ENCODE results near the gene FSIP1. TPM values are rescaled to one million over a fixed set of nuclear protein-coding genes. Genes with fewer than 3 reads are reported as not detected.
A peak's percentile ranks its signal among the peaks of the same experiment; 100 is the strongest.

The FSIP1 gene
- total and polyA plus RNA-seq, 3 experiments from 2014 or later, result 0.38 to 1.3 (median 0.63) TPM

DNA sequence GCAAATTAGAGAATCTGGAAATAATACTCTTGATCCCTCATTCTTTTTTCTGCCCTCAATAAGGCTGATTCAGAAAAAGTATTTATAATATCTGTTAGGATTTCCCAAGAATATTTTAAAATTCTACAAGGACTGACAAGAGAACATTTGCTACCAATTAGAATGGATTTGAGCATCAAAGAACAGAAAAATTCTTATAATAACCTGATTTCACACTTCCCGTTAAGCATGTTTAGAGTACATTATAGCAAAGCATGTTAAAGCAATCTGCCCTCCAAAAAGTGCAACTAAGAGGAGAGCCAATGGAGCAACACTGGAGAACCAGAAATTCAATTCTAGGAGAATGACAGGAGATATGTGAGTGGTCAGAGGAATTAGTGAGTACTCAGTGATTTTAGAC, 144.6 kb downstream of the FSIP1 start:
- H3K27ac Mint-ChIP-seq, result no peak overlapping the region
- Histone ChIP-seq H3K9me3 (ENCODE audit: low read length) (no peaks in the 10 kb centered on the region), H3K36me3 (ENCODE audit: insufficient read depth, low read length) (no peaks in the 10 kb centered on the region), H3K27ac (ENCODE audit: low read depth, low read length) (no peak overlapping the region), H3K27me3 (ENCODE audit: insufficient read depth, low read length, poor library complexity, severe bottlenecking) (no peaks in the 10 kb centered on the region), H3K4me1 (ENCODE audit: insufficient read depth, low read length) (peaks cover 6% of the 10 kb centered on the region), H3K4me3 (ENCODE audit: low read length) (no peak overlapping the region)
- no peaks in the 10 kb centered on the region for H3K27me3 Mint-ChIP-seq
- CTCF ChIA-PET, result no interaction called here
- no peak for DNase-seq
- H3K4me1 Mint-ChIP-seq, result peaks cover 34 to 46% (median 36%) of the 10 kb centered on the region in 3 donors
- H3K36me3 Mint-ChIP-seq, result peaks cover 0 to 17% (median 1%) of the 10 kb centered on the region in 3 donors
- H3K9me3 Mint-ChIP-seq, result peaks cover 0 to 2% (median 0%) of the 10 kb centered on the region in 5 donors
- POLR2A ChIA-PET, result no interaction called here
- H3K4me3 Mint-ChIP-seq, result no peak overlapping the region

GRCh38 chr15:39631357-39631756, 151.3 kb downstream of the FSIP1 start:
- POLR2A ChIA-PET, result no interaction called here
- H3K36me3 Mint-ChIP-seq, result peaks cover 0 to 29% (median 2%) of the 10 kb centered on the region in 3 donors
- H3K4me1 ChIP-seq (ENCODE audit: insufficient read depth, low read length), result peaks cover 49% of the 10 kb centered on the region
- no peaks in the 10 kb centered on the region for H3K9me3 Mint-ChIP-seq
- no peak for DNase-seq
- no peaks in the 10 kb centered on the region for H3K36me3 ChIP-seq (ENCODE audit: insufficient read depth, low read length)
- CTCF ChIA-PET, result interaction anchor here (0.9 kb wide), 1 partner anchor 10 kb away, joined by 4 read pairs; no protein-coding TSS in a partner anchor
- H3K27ac ChIP-seq (ENCODE audit: low read depth, low read length), result no peak overlapping the region
- peak overlapping the region in 5 of 7 donors; percentile 2 to 45 (median 9) for H3K4me3 Mint-ChIP-seq
- no peaks in the 10 kb centered on the region for H3K9me3 ChIP-seq (ENCODE audit: low read length)
- no peak overlapping the region for H3K4me3 ChIP-seq (ENCODE audit: low read length)
- peak overlapping the region in 7 of 8 donors; percentile 8 to 100 (median 89) for H3K27ac Mint-ChIP-seq
- no peaks in the 10 kb centered on the region for H3K27me3 Mint-ChIP-seq
- no peaks in the 10 kb centered on the region for H3K27me3 ChIP-seq (ENCODE audit: insufficient read depth, low read length, poor library complexity, severe bottlenecking)
- H3K4me1 Mint-ChIP-seq, result peaks cover 49 to 51% (median 51%) of the 10 kb centered on the region in 3 donors

DNA sequence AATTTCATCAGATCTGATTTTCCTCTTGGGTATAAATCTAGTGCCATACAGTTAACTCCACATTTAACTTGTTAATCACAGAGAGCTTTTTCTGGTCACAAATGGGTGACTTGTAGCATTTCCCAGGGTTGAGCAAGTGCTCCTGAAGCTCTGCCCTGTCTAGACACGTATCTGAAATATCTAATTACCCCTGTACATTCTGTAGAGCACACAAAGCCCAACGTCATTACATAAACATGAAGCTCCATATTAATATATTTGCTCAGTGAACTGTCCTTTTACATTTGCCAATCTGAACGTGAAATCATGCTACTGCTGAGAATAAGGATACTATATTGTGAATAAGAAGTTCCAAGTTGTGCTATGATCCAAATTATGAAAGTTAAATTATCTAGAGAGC, 152.7 kb downstream of the FSIP1 start:
- peaks cover 0 to 1% (median 0%) of the 10 kb centered on the region in 5 donors for H3K9me3 Mint-ChIP-seq
- no peak overlapping the region for H3K4me3 ChIP-seq (ENCODE audit: low read length)
- H3K27me3 Mint-ChIP-seq, result no peaks in the 10 kb centered on the region
- CTCF ChIA-PET, result interaction anchor here (0.8 to 2.3 kb wide), 5 partner anchors 11 to 128 kb away, joined by 3 to 12 read pairs (median 6); no protein-coding TSS in a partner anchor
- H3K36me3 Mint-ChIP-seq, result peaks cover 1 to 27% (median 3%) of the 10 kb centered on the region in 3 donors
- POLR2A ChIA-PET, result interaction anchor here (1.1 kb wide), 1 partner anchor 18 kb away, joined by 3 read pairs; no protein-coding TSS in a partner anchor
- peaks cover 63 to 65% (median 65%) of the 10 kb centered on the region in 3 donors for H3K4me1 Mint-ChIP-seq
- no peaks in the 10 kb centered on the region for H3K27me3 ChIP-seq (ENCODE audit: insufficient read depth, low read length, poor library complexity, severe bottlenecking)
- no peaks in the 10 kb centered on the region for H3K9me3 ChIP-seq (ENCODE audit: low read length)
- no peak for DNase-seq
- H3K27ac Mint-ChIP-seq, result peak overlapping the region; percentile 87 to 100 (median 98)
- no peaks in the 10 kb centered on the region for H3K36me3 ChIP-seq (ENCODE audit: insufficient read depth, low read length)
- peak overlapping the region; percentile 51 for H3K27ac ChIP-seq (ENCODE audit: low read depth, low read length)
- peak overlapping the region in 5 of 7 donors; percentile 16 to 80 (median 63) for H3K4me3 Mint-ChIP-seq
- peaks cover 64% of the 10 kb centered on the region for H3K4me1 ChIP-seq (ENCODE audit: insufficient read depth, low read length)

GRCh38 chr15:39629371-39629770, 153.3 kb downstream of the FSIP1 start:
- ChIA-PET POLR2A (interaction anchor here (0.8 to 1.1 kb wide), 5 partner anchors 10 to 56 kb away, joined by 3 to 5 read pairs (median 3); no protein-coding TSS in a partner anchor), CTCF (interaction anchor here (0.8 to 2.3 kb wide), 7 partner anchors 12 to 128 kb away, joined by 3 to 12 read pairs (median 6); no protein-coding TSS in a partner anchor)
- peak overlapping the region; percentile 51 for H3K27ac ChIP-seq (ENCODE audit: low read depth, low read length)
- peaks cover 69 to 71% (median 70%) of the 10 kb centered on the region in 3 donors for H3K4me1 Mint-ChIP-seq
- peaks cover 0 to 2% of the 10 kb centered on the region in 2 donors for H3K27me3 Mint-ChIP-seq
- peaks cover 0 to 1% (median 0%) of the 10 kb centered on the region in 5 donors for H3K9me3 Mint-ChIP-seq
- no peaks in the 10 kb centered on the region for H3K27me3 ChIP-seq (ENCODE audit: insufficient read depth, low read length, poor library complexity, severe bottlenecking)
- H3K4me1 ChIP-seq (ENCODE audit: insufficient read depth, low read length), result peaks cover 69% of the 10 kb centered on the region
- no peaks in the 10 kb centered on the region for H3K36me3 ChIP-seq (ENCODE audit: insufficient read depth, low read length)
- peak overlapping the region; percentile 3 to 80 (median 69) for H3K4me3 Mint-ChIP-seq
- no peaks in the 10 kb centered on the region for H3K9me3 ChIP-seq (ENCODE audit: low read length)
- peaks cover 1 to 26% (median 3%) of the 10 kb centered on the region in 3 donors for H3K36me3 Mint-ChIP-seq
- peak; percentile 10 to 81 (median 64) for DNase-seq
- H3K27ac Mint-ChIP-seq, result peak overlapping the region; percentile 87 to 100 (median 98)
- H3K4me3 ChIP-seq (ENCODE audit: low read length), result no peak overlapping the region

DNA sequence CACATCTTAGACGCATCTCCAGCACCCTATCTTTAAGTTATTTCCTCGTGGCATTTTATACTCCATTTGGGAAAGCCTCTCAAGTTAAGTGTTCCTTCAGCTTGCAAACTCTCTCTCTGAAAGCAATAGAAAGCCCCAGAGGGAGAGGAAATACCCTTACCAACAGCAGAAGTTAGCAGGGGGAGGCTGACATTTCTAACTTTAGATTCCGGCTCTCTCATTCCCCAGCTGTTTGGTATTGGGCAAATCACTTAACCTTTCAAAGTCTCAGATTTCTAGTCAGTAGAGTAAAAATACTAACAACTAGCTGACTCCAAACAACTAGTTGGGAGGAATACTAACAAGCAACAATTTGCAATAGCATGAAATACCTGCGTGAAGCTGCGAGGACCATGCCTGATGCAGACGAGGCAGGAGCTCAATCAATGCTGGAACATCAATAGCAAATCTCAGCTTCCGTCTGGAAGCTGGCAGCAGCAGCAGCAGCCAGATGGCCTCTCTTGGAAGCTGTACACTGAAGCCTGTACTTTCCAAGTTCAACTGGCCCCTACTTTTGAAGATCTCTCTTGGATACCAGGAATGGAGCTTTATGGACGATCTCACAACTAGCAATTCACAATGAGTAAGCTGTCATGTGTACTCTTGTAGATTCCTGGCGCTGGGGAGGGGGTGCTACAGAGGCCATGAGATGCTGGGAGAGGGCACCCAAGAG, 153.9 kb downstream of the FSIP1 start:
- H3K27ac ChIP-seq (ENCODE audit: low read depth, low read length), result peak overlapping the region; percentile 51
- peaks cover 0 to 2% of the 10 kb centered on the region in 2 donors for H3K27me3 Mint-ChIP-seq
- H3K36me3 ChIP-seq (ENCODE audit: insufficient read depth, low read length), result no peaks in the 10 kb centered on the region
- peaks cover 75 to 77% (median 77%) of the 10 kb centered on the region in 3 donors for H3K4me1 Mint-ChIP-seq
- peaks cover 75% of the 10 kb centered on the region for H3K4me1 ChIP-seq (ENCODE audit: insufficient read depth, low read length)
- H3K27me3 ChIP-seq (ENCODE audit: insufficient read depth, low read length, poor library complexity, severe bottlenecking), result no peaks in the 10 kb centered on the region
- ChIA-PET POLR2A (interaction anchor here (0.8 to 1.0 kb wide), 4 partner anchors 10 to 57 kb away, joined by 3 to 5 read pairs (median 4); no protein-coding TSS in a partner anchor), CTCF (interaction anchor here (1.0 to 2.3 kb wide), 6 partner anchors 12 to 129 kb away, joined by 3 to 12 read pairs (median 7); no protein-coding TSS in a partner anchor)
- peak overlapping the region; percentile 4 for H3K4me3 ChIP-seq (ENCODE audit: low read length)
- H3K4me3 Mint-ChIP-seq, result peak overlapping the region; percentile 3 to 80 (median 69)
- H3K9me3 ChIP-seq (ENCODE audit: low read length), result no peaks in the 10 kb centered on the region
- DNase-seq, result no peak
- H3K27ac Mint-ChIP-seq, result peak overlapping the region; percentile 87 to 100 (median 98)
- peaks cover 1 to 21% (median 3%) of the 10 kb centered on the region in 3 donors for H3K36me3 Mint-ChIP-seq
- H3K9me3 Mint-ChIP-seq, result peaks cover 0 to 1% (median 0%) of the 10 kb centered on the region in 5 donors

DNA sequence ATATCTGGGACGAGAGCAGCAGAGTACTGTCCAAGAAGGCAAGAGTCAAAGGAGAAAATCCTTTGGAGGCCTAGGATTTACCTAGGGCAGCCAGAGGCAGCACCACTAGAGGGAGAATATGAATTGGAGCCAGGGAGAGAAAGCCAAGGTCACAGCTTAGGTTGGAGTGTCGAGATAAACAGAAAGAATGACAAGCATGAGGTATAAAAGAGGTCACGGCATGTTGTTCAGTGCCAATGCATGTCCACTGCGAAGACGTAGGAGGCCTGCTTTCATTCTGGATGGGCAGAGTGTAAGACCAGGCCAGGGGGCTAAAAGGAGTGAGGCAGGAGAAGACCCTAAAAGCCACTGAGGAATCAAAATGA, 154.5 kb downstream of the FSIP1 start:
- peak overlapping the region; percentile 57 to 100 (median 96) for H3K27ac Mint-ChIP-seq
- H3K4me3 ChIP-seq (ENCODE audit: low read length), result no peak overlapping the region
- ChIA-PET CTCF (interaction anchor here (1.3 to 2.3 kb wide), 3 partner anchors 33 to 129 kb away, joined by 6 to 12 read pairs (median 8); no protein-coding TSS in a partner anchor), POLR2A (interaction anchor here (1.4 kb wide), 1 partner anchor 14 kb away, joined by 4 read pairs; no protein-coding TSS in a partner anchor)
- H3K9me3 ChIP-seq (ENCODE audit: low read length), result no peaks in the 10 kb centered on the region
- peaks cover 1 to 21% (median 3%) of the 10 kb centered on the region in 3 donors for H3K36me3 Mint-ChIP-seq
- H3K36me3 ChIP-seq (ENCODE audit: insufficient read depth, low read length), result no peaks in the 10 kb centered on the region
- no peaks in the 10 kb centered on the region for H3K27me3 ChIP-seq (ENCODE audit: insufficient read depth, low read length, poor library complexity, severe bottlenecking)
- no peak for DNase-seq
- peaks cover 0 to 1% (median 0%) of the 10 kb centered on the region in 5 donors for H3K9me3 Mint-ChIP-seq
- peaks cover 81 to 83% (median 83%) of the 10 kb centered on the region in 3 donors for H3K4me1 Mint-ChIP-seq
- peaks cover 80% of the 10 kb centered on the region for H3K4me1 ChIP-seq (ENCODE audit: insufficient read depth, low read length)
- no peak overlapping the region for H3K27ac ChIP-seq (ENCODE audit: low read depth, low read length)
- H3K4me3 Mint-ChIP-seq, result peak overlapping the region in 6 of 7 donors; percentile 33 to 82 (median 64)
- peaks cover 0 to 2% of the 10 kb centered on the region in 2 donors for H3K27me3 Mint-ChIP-seq

- Mint-ChIP-seq H3K27ac (peak overlapping the region; percentile 57 to 100 (median 96)), H3K36me3 (peaks cover 1 to 21% (median 3%) of the 10 kb centered on the region in 3 donors), H3K9me3 (peaks cover 0 to 1% (median 0%) of the 10 kb centered on the region in 5 donors), H3K4me1 (peaks cover 86 to 88% (median 88%) of the 10 kb centered on the region in 3 donors), H3K4me3 (peak overlapping the region; percentile 31 to 83 (median 64)), H3K27me3 (peaks cover 0 to 2% of the 10 kb centered on the region in 2 donors)
- Histone ChIP-seq H3K27me3 (ENCODE audit: insufficient read depth, low read length, poor library complexity, severe bottlenecking) (no peaks in the 10 kb centered on the region), H3K27ac (ENCODE audit: low read depth, low read length) (no peak overlapping the region), H3K36me3 (ENCODE audit: insufficient read depth, low read length) (no peaks in the 10 kb centered on the region), H3K4me1 (ENCODE audit: insufficient read depth, low read length) (peaks cover 86% of the 10 kb centered on the region), H3K4me3 (ENCODE audit: low read length) (no peak overlapping the region), H3K9me3 (ENCODE audit: low read length) (no peaks in the 10 kb centered on the region)
- no peak for DNase-seq
- ChIA-PET CTCF (interaction anchor here (1.7 to 3.8 kb wide), 2 partner anchors 8 to 44 kb away, joined by 4 to 9 read pairs; no protein-coding TSS in a partner anchor), POLR2A (interaction anchor here (1.4 kb wide), 1 partner anchor 14 kb away, joined by 4 read pairs; no protein-coding TSS in a partner anchor)
These were observed 155.0 kb downstream of the FSIP1 start for GRCh38 chr15:39627451-39628143.

Measured in CD8-positive, alpha-beta memory T cell (primary cell).